Measurements from ENCODE around the gene SBK1.

Gene SBK1

DNA sequence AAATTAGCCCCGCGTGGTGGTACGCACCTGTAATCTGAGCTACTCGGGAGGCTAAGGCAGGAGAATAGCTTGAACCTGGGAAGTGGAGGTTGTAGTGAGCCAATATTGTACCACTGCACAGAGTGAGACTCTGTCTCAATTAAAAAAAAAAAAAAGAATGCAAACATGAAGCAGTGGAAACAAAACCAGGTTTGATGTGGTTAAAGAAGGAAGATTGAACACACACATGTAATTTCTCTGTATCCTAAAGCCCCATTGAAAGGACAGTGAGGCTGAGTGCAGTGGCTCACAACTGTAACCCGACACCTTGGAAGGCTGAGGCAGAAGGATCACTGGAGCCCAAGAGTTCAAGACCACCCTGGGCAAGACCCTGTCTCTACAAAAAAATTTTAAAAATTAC lies 26.5 kb upstream of the SBK1 start:
- no peak for DNase-seq (ENCODE audit: low read depth)

DNA sequence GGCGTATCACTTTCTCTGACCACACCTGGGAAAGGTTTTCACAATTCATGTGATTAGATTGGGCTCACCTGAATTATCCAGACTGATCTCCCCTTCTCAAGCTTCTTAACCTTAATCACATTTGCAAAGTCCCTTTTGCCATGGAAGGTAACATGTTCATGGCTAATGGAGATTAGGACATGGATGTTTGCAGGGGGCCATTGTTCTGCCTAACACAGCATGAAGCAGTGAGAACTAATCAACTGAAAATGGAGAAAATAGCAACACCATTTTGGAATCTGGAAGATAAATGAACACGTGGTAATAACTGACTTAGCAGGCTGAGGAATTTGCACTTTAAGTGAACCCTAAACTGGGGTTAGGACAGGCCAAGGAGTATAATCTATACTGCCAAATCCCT lies 25.0 kb upstream of the SBK1 start:
- H3K4me3 ChIP-seq (ENCODE audit: low read length): no peak overlapping the region
- no peak for TF ChIP-seq CTCF (IDR thresholded peaks at IDR 0.05; ENCODE audit: insufficient read depth, low read depth, low read length, missing control alignments)
- DNase-seq (ENCODE audit: low read depth): no peak

More for the DNA sequence above, 26.5 kb upstream of the SBK1 start:
- no peak for TF ChIP-seq CTCF (IDR thresholded peaks at IDR 0.05; ENCODE audit: insufficient read depth, low read depth, low read length, missing control alignments)
- H3K4me3 ChIP-seq (ENCODE audit: low read length): no peak overlapping the region

- no peak for TF ChIP-seq CTCF (IDR thresholded peaks at IDR 0.05; ENCODE audit: insufficient read depth, low read depth, low read length, missing control alignments)
- no peak overlapping the region for H3K4me3 ChIP-seq (ENCODE audit: low read length)
- no peak for DNase-seq (ENCODE audit: low read depth)
Measured at GRCh38 chr16:28273511-28273910, 18.8 kb upstream of the SBK1 start.

- DNase-seq (ENCODE audit: low read depth): no peak
Measured at GRCh38 chr16:28274676-28275075, 17.6 kb upstream of the SBK1 start.

DNA sequence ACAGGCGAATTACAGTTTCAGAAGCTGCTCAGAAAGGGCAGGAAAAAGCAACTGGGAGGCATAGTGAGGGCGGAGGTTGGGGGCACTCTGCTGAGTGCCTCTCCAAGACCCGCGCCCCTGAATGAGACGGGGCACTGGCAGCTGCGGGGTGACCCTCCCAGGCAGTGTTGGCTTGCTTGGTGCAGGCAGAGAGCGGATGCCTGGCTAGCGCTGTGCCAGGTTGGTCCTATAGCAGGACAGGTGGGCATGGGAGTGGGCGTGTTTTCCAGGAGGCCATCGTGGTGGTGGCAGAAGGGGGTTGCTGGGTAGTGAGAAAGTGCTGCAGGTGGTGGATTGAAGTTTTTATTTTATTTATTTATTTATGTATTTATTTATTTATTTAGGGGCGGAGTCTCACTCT lies 16.0 kb upstream of the SBK1 start:
- TF ChIP-seq CTCF (IDR thresholded peaks at IDR 0.05; ENCODE audit: insufficient read depth, low read depth, low read length, missing control alignments): no peak
- H3K4me3 ChIP-seq (ENCODE audit: low read length): no peak overlapping the region
- DNase-seq (ENCODE audit: low read depth): no peak

More at GRCh38 chr16:28274676-28275075, 17.6 kb upstream of the SBK1 start:
- no peak for TF ChIP-seq CTCF (IDR thresholded peaks at IDR 0.05; ENCODE audit: insufficient read depth, low read depth, low read length, missing control alignments)
- H3K4me3 ChIP-seq (ENCODE audit: low read length): no peak overlapping the region

- peak; percentile 73 for DNase-seq (ENCODE audit: low read depth)
- peak overlapping the region; percentile 27 for H3K4me3 ChIP-seq (ENCODE audit: low read length)
Measured at GRCh38 chr16:28277537-28278388, 14.6 kb upstream of the SBK1 start.

More at GRCh38 chr16:28277537-28278388, 14.6 kb upstream of the SBK1 start:
- TF ChIP-seq CTCF (IDR thresholded peaks at IDR 0.05; ENCODE audit: insufficient read depth, low read depth, low read length, missing control alignments): peak; percentile 85

All from epithelial cell of esophagus (primary cell).